HUDEP-2 (cell line): Measurements from ENCODE around the gene CCM2L.
"Not testable (repeated sequence)": the region's sequence is repeated elsewhere in the genome, so short reads cannot be mapped to it uniquely, and the experiment has no call there.

Experiments used
- DNase-seq, 76 experiments: peaks; one replicate each; lab custom pipeline; 2025; ENCODE audit not compliant: unreplicated experiment in 76 of 76; lab: John Stamatoyannopoulos, UW

CCM2L gene

GRCh38 chr20:32027643-32028042, 17.4 kb downstream of the CCM2L start:
- DNase-seq = no peak

- no peak for DNase-seq
Observed at GRCh38 chr20:32028647-32029372, 18.6 kb downstream of the CCM2L start.

- no peak for DNase-seq
Observed at GRCh38 chr20:32029561-32029960, 19.3 kb downstream of the CCM2L start.

GRCh38 chr20:32031007-32031958, 21.0 kb downstream of the CCM2L start:
- peak in 31 of 76 experiments; percentile 4 to 47 (median 20) for DNase-seq

GRCh38 chr20:32033316-32033715, 23.1 kb downstream of the CCM2L start:
- no peak for DNase-seq

GRCh38 chr20:32033721-32034120, 23.5 kb downstream of the CCM2L start:
- not testable (repeated sequence) for DNase-seq

GRCh38 chr20:32034581-32035425, 24.6 kb downstream of the CCM2L start:
- DNase-seq = no peak

GRCh38 chr20:32035426-32035779, 25.2 kb downstream of the CCM2L start:
- DNase-seq = no peak

- no peak for DNase-seq
Observed at GRCh38 chr20:32036252-32036651, 26.0 kb downstream of the CCM2L start.

GRCh38 chr20:32036716-32037485, 26.7 kb downstream of the CCM2L start:
- no peak for DNase-seq

GRCh38 chr20:32037929-32038328, 27.7 kb downstream of the CCM2L start:
- DNase-seq = no peak

GRCh38 chr20:32040142-32040953, 30.1 kb downstream of the CCM2L start:
- DNase-seq = no peak

- DNase-seq = no peak
Observed at GRCh38 chr20:32045999-32046398, 35.8 kb downstream of the CCM2L start.

GRCh38 chr20:32050324-32050841, 40.1 kb downstream of the CCM2L start:
- no peak for DNase-seq

GRCh38 chr20:32050851-32051556, 40.8 kb downstream of the CCM2L start:
- no peak for DNase-seq

- no peak for DNase-seq
Observed at GRCh38 chr20:32051720-32052089, 41.5 kb downstream of the CCM2L start.

- DNase-seq = no peak
Observed at GRCh38 chr20:32052090-32052777, 42.0 kb downstream of the CCM2L start, which contains the start of gene HCK. HCK (plus strand) TSS chr20:32052242.
